Panc1 (cell line): Measurements from ENCODE around the gene B9D1.

Experiments used
- POLR2AphosphoS5 ChIP-seq: IDR thresholded peaks from 2 replicates; pipeline ENCODE4 v1.6.1; 2012; ENCODE audit warnings: mild to moderate bottlenecking, low read depth, low read length, moderate library complexity
- SIN3A ChIP-seq: IDR thresholded peaks from 2 replicates; pipeline ENCODE4 v1.6.1; 2012; ENCODE audit warnings: low read depth, mild to moderate bottlenecking, low read length, moderate library complexity, borderline replicate concordance; ENCODE audit not compliant: insufficient read depth
- TCF7L2 ChIP-seq: IDR thresholded peaks from 2 replicates; pipeline ENCODE4 v1.6.1; 2011; ENCODE audit warnings: mild to moderate bottlenecking, low read depth, low read length, inconsistent platforms
- TF ChIP-seq, protein P1 (sequence below): fragments of 450-650 bp; IDR thresholded peaks from 2 replicates; pipeline ENCODE4 v1.5.1; 2017; ENCODE audit warnings: mild to moderate bottlenecking
- TF ChIP-seq, protein P2 (sequence below), 2 experiments: IDR thresholded peaks; 2 replicates each; pipeline ENCODE4 v1.6.1; 2011 to 2012; ENCODE audit warnings: low read depth in 2 of 2, control low read depth in 1 of 2, low read length in 1 of 2, mild to moderate bottlenecking in 1 of 2, moderate library complexity in 1 of 2; ENCODE audit not compliant: insufficient read depth in 1 of 2

DNA sequence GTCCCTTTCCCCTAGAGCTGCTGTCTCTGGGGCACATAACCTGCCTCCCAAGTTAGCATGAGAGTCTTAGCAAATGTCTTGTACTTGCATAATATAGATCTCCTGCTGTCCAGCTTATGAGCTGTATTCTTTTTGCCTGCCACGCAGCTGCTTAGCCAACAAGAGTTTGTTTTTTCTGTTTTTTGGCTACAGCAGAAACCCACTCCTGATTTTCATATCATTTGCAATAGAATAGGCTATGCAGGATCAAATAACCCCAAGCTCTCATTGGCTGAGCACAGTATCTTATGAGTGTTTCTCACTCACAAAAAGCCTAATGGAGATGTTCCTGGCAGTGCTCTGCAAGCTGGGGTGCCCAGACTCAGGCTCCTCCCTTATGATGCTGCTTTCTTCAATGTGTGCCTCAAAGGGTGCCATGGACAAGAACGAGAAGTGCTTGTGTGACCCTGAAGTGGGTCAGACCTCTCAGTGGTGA, 23.1 kb downstream of the B9D1 start:
- TF ChIP-seq, protein P1, sequence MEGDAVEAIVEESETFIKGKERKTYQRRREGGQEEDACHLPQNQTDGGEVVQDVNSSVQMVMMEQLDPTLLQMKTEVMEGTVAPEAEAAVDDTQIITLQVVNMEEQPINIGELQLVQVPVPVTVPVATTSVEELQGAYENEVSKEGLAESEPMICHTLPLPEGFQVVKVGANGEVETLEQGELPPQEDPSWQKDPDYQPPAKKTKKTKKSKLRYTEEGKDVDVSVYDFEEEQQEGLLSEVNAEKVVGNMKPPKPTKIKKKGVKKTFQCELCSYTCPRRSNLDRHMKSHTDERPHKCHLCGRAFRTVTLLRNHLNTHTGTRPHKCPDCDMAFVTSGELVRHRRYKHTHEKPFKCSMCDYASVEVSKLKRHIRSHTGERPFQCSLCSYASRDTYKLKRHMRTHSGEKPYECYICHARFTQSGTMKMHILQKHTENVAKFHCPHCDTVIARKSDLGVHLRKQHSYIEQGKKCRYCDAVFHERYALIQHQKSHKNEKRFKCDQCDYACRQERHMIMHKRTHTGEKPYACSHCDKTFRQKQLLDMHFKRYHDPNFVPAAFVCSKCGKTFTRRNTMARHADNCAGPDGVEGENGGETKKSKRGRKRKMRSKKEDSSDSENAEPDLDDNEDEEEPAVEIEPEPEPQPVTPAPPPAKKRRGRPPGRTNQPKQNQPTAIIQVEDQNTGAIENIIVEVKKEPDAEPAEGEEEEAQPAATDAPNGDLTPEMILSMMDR: no peak
- TF ChIP-seq POLR2AphosphoS5 (no peak), SIN3A (no peak), TCF7L2 (no peak)
- TF ChIP-seq, protein P2, sequence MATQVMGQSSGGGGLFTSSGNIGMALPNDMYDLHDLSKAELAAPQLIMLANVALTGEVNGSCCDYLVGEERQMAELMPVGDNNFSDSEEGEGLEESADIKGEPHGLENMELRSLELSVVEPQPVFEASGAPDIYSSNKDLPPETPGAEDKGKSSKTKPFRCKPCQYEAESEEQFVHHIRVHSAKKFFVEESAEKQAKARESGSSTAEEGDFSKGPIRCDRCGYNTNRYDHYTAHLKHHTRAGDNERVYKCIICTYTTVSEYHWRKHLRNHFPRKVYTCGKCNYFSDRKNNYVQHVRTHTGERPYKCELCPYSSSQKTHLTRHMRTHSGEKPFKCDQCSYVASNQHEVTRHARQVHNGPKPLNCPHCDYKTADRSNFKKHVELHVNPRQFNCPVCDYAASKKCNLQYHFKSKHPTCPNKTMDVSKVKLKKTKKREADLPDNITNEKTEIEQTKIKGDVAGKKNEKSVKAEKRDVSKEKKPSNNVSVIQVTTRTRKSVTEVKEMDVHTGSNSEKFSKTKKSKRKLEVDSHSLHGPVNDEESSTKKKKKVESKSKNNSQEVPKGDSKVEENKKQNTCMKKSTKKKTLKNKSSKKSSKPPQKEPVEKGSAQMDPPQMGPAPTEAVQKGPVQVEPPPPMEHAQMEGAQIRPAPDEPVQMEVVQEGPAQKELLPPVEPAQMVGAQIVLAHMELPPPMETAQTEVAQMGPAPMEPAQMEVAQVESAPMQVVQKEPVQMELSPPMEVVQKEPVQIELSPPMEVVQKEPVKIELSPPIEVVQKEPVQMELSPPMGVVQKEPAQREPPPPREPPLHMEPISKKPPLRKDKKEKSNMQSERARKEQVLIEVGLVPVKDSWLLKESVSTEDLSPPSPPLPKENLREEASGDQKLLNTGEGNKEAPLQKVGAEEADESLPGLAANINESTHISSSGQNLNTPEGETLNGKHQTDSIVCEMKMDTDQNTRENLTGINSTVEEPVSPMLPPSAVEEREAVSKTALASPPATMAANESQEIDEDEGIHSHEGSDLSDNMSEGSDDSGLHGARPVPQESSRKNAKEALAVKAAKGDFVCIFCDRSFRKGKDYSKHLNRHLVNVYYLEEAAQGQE (IDR thresholded peaks at IDR 0.05; ENCODE audit: insufficient read depth in 1 of 2, low read depth in 2 of 2, low read length in 1 of 2): no peak
